LNCAP (cell line): ENCODE measurements around the gene SLAMF6.

Experiments used
- TF ChIP-seq, protein P1 (sequence below): fragments of 450-650 bp; IDR thresholded peaks from 2 replicates; pipeline ENCODE4 v1.5.1; 2017; ENCODE audit warnings: mild to moderate bottlenecking

SLAMF6 gene

DNA sequence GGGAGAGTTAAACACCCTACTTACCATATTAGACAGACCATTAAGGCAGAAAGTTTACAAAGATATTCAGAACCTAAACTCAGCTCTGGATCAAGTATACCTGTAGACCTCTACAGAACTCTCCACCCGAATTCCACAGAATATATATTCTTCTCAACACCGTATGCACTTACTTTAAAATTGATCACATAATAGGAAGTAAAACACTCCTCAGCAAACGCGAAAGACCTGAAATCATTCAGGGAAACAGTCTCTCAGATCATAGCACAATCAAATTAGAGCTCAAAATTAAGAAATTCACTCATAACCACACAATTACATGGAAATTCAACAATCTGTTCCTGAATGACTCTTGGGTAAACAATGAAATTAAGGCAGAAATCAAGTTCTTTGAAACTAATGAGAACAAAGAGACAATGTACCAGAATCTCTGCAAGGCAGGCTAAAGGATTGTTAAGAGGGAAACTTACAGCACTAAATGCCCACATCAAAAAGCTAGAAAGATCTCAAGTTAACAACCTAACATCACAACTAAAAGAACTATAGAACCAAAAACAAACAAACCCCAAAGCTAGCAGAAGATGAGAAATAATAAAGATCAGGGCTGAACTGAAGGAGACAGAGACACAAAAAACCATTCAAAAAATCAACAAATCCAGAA, 37.1 kb upstream of the SLAMF6 start:
- TF ChIP-seq, protein P1, sequence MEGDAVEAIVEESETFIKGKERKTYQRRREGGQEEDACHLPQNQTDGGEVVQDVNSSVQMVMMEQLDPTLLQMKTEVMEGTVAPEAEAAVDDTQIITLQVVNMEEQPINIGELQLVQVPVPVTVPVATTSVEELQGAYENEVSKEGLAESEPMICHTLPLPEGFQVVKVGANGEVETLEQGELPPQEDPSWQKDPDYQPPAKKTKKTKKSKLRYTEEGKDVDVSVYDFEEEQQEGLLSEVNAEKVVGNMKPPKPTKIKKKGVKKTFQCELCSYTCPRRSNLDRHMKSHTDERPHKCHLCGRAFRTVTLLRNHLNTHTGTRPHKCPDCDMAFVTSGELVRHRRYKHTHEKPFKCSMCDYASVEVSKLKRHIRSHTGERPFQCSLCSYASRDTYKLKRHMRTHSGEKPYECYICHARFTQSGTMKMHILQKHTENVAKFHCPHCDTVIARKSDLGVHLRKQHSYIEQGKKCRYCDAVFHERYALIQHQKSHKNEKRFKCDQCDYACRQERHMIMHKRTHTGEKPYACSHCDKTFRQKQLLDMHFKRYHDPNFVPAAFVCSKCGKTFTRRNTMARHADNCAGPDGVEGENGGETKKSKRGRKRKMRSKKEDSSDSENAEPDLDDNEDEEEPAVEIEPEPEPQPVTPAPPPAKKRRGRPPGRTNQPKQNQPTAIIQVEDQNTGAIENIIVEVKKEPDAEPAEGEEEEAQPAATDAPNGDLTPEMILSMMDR: no peak

DNA sequence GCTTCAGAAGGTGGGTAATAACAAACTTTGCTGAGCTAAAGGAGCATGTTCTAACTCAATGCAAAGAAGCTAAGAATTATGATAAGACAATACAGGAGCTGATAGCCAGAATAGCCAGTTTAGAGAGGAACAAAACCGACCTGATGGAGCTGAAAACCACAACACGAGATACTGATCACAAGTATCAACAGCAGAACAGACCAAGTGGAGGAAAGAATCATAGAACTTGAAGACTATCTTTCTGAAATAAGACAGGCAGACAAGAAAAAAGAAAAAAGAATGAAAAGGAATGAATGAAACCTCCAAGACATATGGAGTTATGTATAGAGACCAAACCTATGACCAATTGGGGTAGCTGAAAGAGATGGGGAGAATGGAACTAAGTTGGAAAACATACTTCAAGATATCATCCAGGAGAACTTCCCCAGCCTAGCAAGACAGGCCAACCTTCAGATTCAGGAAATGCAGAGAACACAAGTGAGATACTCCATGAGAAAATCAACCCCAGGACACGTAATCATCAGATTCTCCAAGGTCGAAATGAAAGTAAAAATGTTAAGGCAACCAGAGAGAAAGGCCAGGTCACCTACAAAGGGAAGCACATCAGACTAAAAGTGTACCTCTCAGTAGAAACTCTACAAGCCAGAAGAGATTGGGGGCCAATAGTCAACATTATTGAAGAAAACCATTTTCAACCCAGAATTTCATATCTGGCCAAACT, 35.8 kb upstream of the SLAMF6 start:
- TF ChIP-seq, protein P1: no peak

DNA sequence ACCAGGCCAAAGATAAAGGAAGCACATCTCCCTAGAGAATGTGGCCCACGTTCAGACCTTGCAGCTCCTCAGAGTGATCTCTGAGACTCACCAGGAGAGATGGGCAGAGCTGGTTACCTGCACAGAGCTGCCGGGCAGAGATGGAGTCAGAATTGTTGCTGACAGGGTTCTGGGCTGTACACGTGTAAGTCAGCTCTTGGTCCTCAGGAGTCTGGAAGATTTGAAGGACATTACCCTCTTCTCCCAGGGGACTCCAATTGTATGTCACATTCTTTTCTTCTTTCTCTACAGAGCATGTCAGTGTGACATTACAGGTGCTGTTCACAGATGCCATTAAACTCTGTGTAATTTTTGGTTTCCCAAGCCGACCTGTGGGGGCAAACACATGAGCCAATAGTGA, 30.7 kb upstream of the SLAMF6 start:
- TF ChIP-seq, protein P1: no peak

DNA sequence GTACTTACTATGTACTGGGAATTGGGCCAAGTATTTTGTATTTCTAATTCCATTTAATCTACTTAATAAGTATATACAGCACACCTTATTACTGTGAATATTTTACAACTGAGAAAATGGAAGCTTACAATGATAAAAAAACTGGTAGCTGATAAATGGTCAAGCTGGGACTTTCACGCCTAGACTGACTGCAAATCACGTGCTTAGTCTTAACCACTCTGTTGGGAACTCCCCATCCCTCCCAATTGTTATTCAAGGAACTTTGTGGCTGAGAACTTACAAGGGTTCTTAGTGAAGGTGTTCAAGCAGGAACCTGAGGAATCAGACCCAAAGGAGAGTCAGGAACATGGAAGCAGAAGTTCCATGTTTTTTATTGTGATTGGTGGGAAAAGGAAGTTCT, 29.4 kb upstream of the SLAMF6 start:
- TF ChIP-seq, protein P1: no peak

DNA sequence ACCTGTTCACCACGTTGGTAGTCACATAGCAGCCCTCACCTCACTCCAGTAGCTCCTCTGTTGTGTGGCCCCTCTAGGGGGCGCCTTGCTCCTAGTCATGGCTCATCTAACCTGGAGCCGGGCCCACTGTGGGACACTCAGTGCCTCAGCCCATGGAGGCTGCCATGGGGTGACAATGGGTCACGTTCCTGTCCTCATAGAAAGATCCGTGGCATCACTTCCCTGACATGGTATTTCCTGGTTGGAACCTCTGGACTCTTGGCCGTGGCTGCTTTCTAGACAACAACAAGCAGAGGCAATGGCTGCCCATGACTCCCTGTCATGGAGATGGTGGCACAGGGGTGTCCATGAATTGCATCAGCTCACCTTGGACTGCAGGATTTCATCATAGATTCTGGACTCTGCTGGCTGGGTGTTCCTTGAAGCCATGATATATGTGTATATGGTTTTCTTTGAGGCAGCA, 27.5 kb upstream of the SLAMF6 start:
- TF ChIP-seq, protein P1: no peak

DNA sequence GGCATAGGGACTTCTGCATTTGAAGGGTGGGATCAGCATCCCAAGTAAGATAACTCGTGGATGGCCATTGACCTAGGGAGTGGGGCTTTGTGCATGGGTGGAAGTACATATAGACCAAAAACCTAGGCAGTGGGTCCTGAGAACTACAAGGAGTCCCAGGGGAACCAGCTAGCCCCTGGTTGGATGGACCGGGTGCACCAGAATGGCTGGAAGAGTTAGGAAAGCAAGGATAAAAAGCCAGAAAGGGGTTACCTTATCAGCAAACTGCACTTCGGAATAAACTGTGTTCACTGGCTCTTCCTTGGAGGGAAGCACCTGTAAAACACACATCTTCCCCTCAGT, 26.6 kb upstream of the SLAMF6 start:
- TF ChIP-seq, protein P1: no peak

DNA sequence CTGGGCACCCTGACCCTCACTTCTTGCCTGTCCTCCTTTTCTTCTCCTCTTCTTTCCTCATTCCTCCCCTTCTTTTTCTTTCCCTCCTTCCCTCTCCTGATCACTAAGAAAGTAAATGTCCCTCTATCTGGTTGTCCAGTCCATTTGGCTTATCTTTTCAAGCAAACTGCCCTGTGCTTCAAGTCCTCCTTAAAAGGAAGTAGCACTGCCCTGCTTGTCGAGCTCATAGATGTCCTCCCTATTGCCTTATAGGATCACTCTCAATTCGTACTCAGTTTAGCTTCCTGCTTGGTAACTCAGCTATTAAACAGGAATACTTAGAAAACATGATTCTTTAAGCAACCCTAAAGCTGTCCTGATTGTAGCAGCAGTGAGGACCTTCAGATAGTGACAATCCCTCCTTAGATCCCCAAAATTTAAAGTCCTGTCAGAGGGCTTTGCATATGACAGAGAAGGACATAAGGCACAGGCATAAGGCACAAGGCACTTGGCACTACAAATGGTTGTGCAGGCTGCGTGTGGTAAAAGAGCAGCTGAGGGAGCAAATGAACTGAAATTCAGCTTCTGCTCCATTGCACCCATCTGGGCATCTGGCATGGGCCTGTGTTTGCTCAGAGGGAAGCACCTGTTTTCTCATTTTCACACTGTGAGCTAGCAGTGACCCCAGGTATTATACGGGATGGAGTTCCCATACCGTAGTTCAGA, 26.1 kb upstream of the SLAMF6 start:
- TF ChIP-seq, protein P1: no peak
